ENCODE data around the gene BUD31. TPM values are rescaled to one million over a fixed set of nuclear protein-coding genes. Genes with fewer than 3 reads are reported as not detected.

The BUD31 gene
- total RNA-seq, 1 donor, result 124 TPM

GRCh38 chr7:99368750-99369389 is 39.9 kb upstream of the BUD31 start:
- H3K4me3 ChIP-seq (ENCODE audit: insufficient read depth, low read length), result no peak overlapping the region
- H4K20me1 ChIP-seq (ENCODE audit: insufficient read depth, low read length), result peaks cover 3% of the 10 kb centered on the region
- H3K4me2 ChIP-seq (ENCODE audit: insufficient read depth, low read length), result no peak overlapping the region
- no peak for DNase-seq (ENCODE audit: insufficient read length, low spot score, missing footprints)
- peaks cover 11% of the 10 kb centered on the region for H3K4me1 ChIP-seq (ENCODE audit: insufficient read depth, low read length)
- no peak overlapping the region for H2AFZ ChIP-seq (ENCODE audit: low read length)
- H3K9me3 ChIP-seq (ENCODE audit: low read depth, low read length), result no peaks in the 10 kb centered on the region
- no peaks in the 10 kb centered on the region for H3K79me2 ChIP-seq (ENCODE audit: insufficient read depth, low read length)
- no peaks in the 10 kb centered on the region for H3K27me3 ChIP-seq (ENCODE audit: insufficient read depth, low read length)
- no peak for TF ChIP-seq CTCF (IDR thresholded peaks at IDR 0.05; ENCODE audit: extremely low read depth, low read depth, low read length)
- H3K27ac ChIP-seq (ENCODE audit: low read depth, low read length), result no peak overlapping the region
- H3K36me3 ChIP-seq (ENCODE audit: insufficient read depth, low read length), result peaks cover 31% of the 10 kb centered on the region

DNA sequence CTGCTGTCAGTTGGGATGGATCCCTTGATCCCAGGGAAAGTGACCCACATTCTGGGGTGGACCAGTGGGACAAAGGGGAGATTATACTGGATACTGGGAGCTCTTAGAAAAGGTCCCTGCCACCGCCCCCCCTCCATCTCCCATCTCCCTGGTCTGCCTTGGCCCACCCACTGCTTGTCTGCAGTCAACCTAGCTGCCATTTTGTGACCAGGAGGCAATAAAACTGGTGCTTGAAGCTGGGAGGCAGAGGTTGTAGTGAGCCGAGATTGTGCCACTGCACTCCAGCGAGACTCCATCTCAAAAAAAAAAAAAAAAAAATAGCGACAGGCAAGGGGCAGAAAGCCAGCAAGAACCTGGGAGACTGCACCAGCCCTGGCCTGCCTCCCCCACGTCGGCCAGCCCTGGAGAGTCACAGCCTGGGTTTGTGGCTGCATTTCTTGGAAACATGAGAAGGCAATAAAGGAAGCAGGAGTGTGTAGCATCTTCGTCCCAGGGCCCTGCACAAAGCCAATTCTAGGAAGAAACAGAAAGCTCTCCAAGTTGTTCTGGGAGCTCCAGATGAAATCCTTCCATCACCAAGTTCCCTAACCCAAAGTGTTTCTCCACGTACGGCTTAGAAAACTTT is 38.9 kb upstream of the BUD31 start:
- H3K27ac ChIP-seq (ENCODE audit: low read depth, low read length), result no peak overlapping the region
- H3K4me2 ChIP-seq (ENCODE audit: insufficient read depth, low read length), result peak overlapping the region; percentile 6
- H4K20me1 ChIP-seq (ENCODE audit: insufficient read depth, low read length), result peaks cover 3% of the 10 kb centered on the region
- no peak for TF ChIP-seq CTCF (IDR thresholded peaks at IDR 0.05; ENCODE audit: extremely low read depth, low read depth, low read length)
- DNase-seq (ENCODE audit: insufficient read length, low spot score, missing footprints), result peak; percentile 91
- H2AFZ ChIP-seq (ENCODE audit: low read length), result no peak overlapping the region
- no peaks in the 10 kb centered on the region for H3K9me3 ChIP-seq (ENCODE audit: low read depth, low read length)
- peaks cover 2% of the 10 kb centered on the region for H3K79me2 ChIP-seq (ENCODE audit: insufficient read depth, low read length)
- no peak overlapping the region for H3K4me3 ChIP-seq (ENCODE audit: insufficient read depth, low read length)
- H3K36me3 ChIP-seq (ENCODE audit: insufficient read depth, low read length), result peaks cover 22% of the 10 kb centered on the region
- peaks cover 12% of the 10 kb centered on the region for H3K4me1 ChIP-seq (ENCODE audit: insufficient read depth, low read length)
- no peaks in the 10 kb centered on the region for H3K27me3 ChIP-seq (ENCODE audit: insufficient read depth, low read length)

- Histone ChIP-seq H3K4me3 (ENCODE audit: insufficient read depth, low read length) (no peak overlapping the region), H3K4me1 (ENCODE audit: insufficient read depth, low read length) (peaks cover 12% of the 10 kb centered on the region), H3K4me2 (ENCODE audit: insufficient read depth, low read length) (no peak overlapping the region), H3K27me3 (ENCODE audit: insufficient read depth, low read length) (no peaks in the 10 kb centered on the region), H3K79me2 (ENCODE audit: insufficient read depth, low read length) (peaks cover 18% of the 10 kb centered on the region), H3K9me3 (ENCODE audit: low read depth, low read length) (no peaks in the 10 kb centered on the region), H3K36me3 (ENCODE audit: insufficient read depth, low read length) (peaks cover 8% of the 10 kb centered on the region), H3K27ac (ENCODE audit: low read depth, low read length) (no peak overlapping the region), H2AFZ (ENCODE audit: low read length) (no peak overlapping the region), H4K20me1 (ENCODE audit: insufficient read depth, low read length) (peaks cover 11% of the 10 kb centered on the region)
- no peak for TF ChIP-seq CTCF (IDR thresholded peaks at IDR 0.05; ENCODE audit: extremely low read depth, low read depth, low read length)
- DNase-seq (ENCODE audit: insufficient read length, low spot score, missing footprints), result no peak
Measured at GRCh38 chr7:99371376-99371920, 37.3 kb upstream of the BUD31 start.

Data from osteoblast (primary cell).